Keratinocyte (primary cell): ENCODE measurements around the gene DCDC2C.

Experiments used
- EZH2 ChIP-seq: IDR thresholded peaks from one replicate; pipeline ENCODE4 v1.6.1; 2012; ENCODE audit warnings: inconsistent platforms, mild to moderate bottlenecking, low read length, moderate library complexity
- TF ChIP-seq, protein P1 (sequence below), 3 experiments: IDR thresholded peaks in 1 of 3; conservative IDR thresholded peaks in 1 of 3; optimal IDR thresholded peaks in 1 of 3; 2 replicates in 2 of 3; 3 replicates in 1 of 3; pipeline versions ENCODE3 to v1.5.1; 2011; ENCODE audit warnings: low read length in 3 of 3, mild to moderate bottlenecking in 3 of 3, moderate library complexity in 2 of 3, control low read depth in 1 of 3, inconsistent platforms in 1 of 3; ENCODE audit not compliant: insufficient read depth in 2 of 3; ENCODE audit errors: extremely low read depth in 1 of 3

DNA sequence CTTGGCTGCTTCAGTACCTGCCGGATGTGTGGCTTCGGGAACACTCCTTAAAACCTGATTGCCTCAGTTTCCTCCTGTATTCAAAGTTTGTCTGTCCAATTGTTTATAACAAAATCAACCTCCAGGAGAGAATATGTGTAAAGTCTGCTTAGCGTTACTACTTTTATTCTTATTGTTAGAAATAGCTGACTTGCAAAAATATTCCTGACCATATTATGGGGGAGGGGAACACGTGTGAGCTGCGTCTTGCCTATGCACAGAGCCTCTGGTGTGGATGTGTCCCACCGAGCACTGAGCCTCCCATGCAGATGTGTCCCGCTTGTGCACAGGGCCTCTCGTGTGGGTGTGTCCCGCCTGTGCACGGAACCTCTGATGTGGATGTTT lies 82.5 kb downstream of the DCDC2C start:
- TF ChIP-seq, protein P1, sequence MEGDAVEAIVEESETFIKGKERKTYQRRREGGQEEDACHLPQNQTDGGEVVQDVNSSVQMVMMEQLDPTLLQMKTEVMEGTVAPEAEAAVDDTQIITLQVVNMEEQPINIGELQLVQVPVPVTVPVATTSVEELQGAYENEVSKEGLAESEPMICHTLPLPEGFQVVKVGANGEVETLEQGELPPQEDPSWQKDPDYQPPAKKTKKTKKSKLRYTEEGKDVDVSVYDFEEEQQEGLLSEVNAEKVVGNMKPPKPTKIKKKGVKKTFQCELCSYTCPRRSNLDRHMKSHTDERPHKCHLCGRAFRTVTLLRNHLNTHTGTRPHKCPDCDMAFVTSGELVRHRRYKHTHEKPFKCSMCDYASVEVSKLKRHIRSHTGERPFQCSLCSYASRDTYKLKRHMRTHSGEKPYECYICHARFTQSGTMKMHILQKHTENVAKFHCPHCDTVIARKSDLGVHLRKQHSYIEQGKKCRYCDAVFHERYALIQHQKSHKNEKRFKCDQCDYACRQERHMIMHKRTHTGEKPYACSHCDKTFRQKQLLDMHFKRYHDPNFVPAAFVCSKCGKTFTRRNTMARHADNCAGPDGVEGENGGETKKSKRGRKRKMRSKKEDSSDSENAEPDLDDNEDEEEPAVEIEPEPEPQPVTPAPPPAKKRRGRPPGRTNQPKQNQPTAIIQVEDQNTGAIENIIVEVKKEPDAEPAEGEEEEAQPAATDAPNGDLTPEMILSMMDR (optimal IDR thresholded peaks at IDR 0.05 in 1 of 3, IDR thresholded peaks at IDR 0.05 in 1 of 3, conservative IDR thresholded peaks at IDR 0.05 in 1 of 3; ENCODE audit: extremely low read depth in 1 of 3, insufficient read depth in 2 of 3, low read length in 3 of 3) = no peak
- no peak for TF ChIP-seq EZH2
